Ovary (tissue), 3 donors: ENCODE measurements around the gene TLR3.

Experiments
- POLR2A ChIP-seq: fragments of 450-650 bp; IDR thresholded peaks from one replicate; pipeline ENCODE4 v1.6.1; 2017; ENCODE audit warnings: antibody characterized with exemption, mild to moderate bottlenecking, moderate library complexity
- TF ChIP-seq, protein P1 (sequence below), 3 donors: fragments of 450-650 bp in 2 of 3; fragments of 200-600 bp in 1 of 3; IDR thresholded peaks; one replicate each; pipeline versions ENCODE4 v1.5.1 to v1.8.0; 2016 to 2022; ENCODE audit warnings: antibody characterized with exemption in 3 of 3, mild to moderate bottlenecking in 1 of 3
- donor health status: DM: no; HTN: no; CAD: no.

DNA sequence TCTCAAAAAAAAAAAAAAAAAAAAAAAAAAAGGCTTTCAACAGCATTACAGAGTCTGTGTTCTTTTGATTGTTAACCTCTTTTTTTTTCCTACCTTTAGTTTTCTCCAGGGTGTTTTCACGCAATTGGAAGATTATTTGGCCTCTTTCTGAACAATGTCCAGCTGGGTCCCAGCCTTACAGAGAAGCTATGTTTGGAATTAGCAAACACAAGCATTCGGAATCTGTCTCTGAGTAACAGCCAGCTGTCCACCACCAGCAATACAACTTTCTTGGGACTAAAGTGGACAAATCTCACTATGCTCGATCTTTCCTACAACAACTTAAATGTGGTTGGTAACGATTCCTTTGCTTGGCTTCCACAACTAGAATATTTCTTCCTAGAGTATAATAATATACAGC is 13.3 kb downstream of the TLR3 start:
- TF ChIP-seq, protein P1, sequence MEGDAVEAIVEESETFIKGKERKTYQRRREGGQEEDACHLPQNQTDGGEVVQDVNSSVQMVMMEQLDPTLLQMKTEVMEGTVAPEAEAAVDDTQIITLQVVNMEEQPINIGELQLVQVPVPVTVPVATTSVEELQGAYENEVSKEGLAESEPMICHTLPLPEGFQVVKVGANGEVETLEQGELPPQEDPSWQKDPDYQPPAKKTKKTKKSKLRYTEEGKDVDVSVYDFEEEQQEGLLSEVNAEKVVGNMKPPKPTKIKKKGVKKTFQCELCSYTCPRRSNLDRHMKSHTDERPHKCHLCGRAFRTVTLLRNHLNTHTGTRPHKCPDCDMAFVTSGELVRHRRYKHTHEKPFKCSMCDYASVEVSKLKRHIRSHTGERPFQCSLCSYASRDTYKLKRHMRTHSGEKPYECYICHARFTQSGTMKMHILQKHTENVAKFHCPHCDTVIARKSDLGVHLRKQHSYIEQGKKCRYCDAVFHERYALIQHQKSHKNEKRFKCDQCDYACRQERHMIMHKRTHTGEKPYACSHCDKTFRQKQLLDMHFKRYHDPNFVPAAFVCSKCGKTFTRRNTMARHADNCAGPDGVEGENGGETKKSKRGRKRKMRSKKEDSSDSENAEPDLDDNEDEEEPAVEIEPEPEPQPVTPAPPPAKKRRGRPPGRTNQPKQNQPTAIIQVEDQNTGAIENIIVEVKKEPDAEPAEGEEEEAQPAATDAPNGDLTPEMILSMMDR (IDR thresholded peaks at IDR 0.05), result no peak
- no peak for TF ChIP-seq POLR2A
